ENCODE measurements around the gene CYP27A1. TPM values are rescaled to one million over a fixed set of nuclear protein-coding genes. Genes with fewer than 3 reads are reported as not detected.
"Not testable (repeated sequence)": the region's sequence is repeated elsewhere in the genome, so short reads cannot be mapped to it uniquely, and the experiment has no call there.

The CYP27A1 gene
- polyA plus RNA-seq, 1 donor, result 21.2 TPM

- DNase-seq (ENCODE audit: low read depth), result no peak
Measured at GRCh38 chr2:218831378-218831990, 49.5 kb downstream of the CYP27A1 start, which contains the start of gene PRKAG3. TSS of gene PRKAG3 (minus strand) at chr2:218831803.

DNA sequence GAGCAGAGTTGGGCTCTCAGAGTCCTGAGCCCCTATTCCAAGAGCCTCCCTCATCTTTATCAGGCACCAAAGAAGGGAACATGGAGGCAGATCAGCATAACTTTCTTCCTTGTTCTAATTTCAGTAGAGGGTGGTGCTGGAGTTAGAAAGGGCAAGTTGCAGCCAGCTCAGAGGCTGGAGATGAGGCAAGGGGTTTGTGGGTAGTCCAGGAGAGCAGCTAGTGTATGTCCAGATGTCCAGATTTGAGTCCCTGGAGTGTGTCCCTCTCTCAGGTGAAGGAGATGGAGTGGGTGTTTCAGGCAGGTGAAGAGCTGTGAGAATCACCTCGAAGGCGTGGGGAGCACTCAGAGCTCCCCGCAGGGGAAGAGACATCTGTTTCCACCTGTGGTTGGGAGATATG lies 50.1 kb downstream of the CYP27A1 start:
- no peak for DNase-seq (ENCODE audit: low read depth)

- no peak for DNase-seq (ENCODE audit: low read depth)
Measured at GRCh38 chr2:218832520-218832919, 50.6 kb downstream of the CYP27A1 start.

DNA sequence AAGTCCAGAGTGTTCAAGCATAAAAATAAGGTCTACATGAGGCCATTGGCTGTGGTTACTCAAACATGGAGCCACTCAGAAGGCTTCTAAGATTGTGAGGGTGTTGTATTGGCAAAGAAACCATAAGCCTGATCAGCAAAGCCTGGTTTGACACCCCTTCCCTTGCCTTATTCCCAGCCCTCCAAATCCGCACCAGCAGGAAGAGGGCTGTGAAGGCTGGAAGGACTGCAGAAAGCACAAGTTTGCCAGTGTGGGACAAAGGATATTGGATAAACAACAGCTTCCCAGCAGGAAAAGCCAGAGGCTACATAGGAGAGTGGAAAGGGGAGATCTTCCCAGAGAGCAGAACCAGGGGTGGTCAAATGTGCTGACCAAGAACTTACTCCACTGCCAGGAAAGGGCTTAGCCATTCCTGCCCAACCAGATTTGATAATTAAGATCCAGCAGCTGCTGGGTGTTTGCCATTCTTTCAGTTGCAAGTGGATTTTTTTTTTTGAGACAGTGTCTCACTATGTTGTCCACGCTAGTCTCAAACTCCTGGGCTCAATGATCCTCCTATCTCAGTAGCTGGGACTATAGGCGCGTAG lies 51.2 kb downstream of the CYP27A1 start:
- DNase-seq (ENCODE audit: low read depth), result no peak

GRCh38 chr2:218834685-218835084 lies 52.7 kb downstream of the CYP27A1 start:
- DNase-seq (ENCODE audit: low read depth), result no peak

DNA sequence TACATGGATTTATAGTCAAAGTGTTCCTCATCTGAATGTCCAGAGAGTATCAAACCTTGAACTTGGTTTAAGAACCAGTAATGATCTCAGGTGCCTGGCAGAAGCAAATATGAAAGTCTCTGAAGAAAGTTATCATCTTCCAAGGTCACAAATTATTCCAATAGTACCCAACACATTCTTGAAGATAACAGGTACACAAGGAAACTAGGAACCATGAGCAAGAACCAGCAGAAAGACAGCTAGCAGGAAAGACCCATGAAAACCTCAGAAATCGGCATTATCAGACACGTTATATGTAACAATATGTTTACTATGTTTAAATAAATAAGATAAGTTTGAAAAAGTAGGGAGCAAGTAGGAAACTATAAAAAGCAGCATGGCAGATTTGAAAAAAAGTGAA lies 55.5 kb downstream of the CYP27A1 start:
- DNase-seq (ENCODE audit: low read depth), result no peak

- no peak for DNase-seq (ENCODE audit: low read depth)
Measured at GRCh38 chr2:218839430-218839829, 57.5 kb downstream of the CYP27A1 start.

DNA sequence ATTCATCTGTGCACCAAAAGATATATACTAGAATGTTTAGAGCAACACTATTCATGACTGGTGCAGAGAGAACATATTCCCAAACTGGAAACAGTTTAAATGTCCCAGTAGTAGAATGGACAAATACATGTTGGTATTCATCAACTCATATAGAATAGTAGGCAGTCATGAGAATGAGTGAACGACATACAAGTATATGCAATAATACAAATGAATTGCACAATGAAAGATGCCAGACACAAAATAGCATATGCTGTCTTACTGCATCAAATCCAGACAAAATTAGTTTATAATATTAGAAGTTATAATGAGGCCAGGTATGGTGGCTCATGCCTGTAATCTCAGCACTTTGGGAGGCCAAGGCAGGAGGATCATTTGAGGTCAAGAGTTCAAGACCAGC lies 57.9 kb downstream of the CYP27A1 start:
- DNase-seq (ENCODE audit: low read depth), result no peak

DNA sequence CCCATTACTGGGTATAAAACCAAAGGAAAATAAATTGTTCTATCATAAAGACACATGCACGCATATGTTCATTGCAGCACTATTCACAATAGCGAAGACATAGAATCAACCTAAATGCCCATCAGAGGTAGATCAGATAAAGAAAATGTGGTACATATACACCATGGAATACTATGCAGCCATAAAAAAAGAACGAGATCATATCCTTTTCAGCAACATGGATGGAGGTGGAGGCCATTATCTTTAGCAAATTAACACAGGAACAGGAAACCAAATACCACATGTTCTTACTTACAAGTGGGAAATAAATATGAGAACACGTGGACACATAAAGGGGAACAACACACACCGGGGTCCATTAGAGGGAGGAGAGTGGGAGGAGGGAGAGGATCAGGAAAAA lies 62.4 kb downstream of the CYP27A1 start:
- DNase-seq (ENCODE audit: low read depth), result not testable (repeated sequence)

GRCh38 chr2:218846963-218847362 lies 65.0 kb downstream of the CYP27A1 start:
- not testable (repeated sequence) for DNase-seq (ENCODE audit: low read depth)

DNA sequence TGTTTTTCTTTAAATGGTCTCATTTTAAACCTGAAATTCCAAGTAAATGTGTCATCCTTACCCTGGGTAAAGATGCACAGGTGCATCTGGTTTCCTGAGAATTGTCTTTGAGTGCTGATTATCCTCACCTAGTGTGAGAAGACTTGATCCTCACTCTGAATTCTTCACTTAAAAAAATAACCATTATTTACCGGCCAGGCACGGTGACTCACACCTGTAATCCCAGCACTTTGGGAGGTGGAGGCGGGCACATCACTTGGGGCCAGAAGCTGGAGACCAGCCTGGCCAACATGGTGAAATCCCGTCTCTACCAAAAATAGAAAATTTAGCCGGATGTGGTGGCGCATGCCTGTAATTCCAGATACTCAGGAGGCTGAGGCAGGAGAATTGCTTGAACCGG lies 67.8 kb downstream of the CYP27A1 start:
- DNase-seq (ENCODE audit: low read depth), result no peak

- DNase-seq (ENCODE audit: low read depth), result no peak
Measured at GRCh38 chr2:218850796-218851195, 68.8 kb downstream of the CYP27A1 start.

DNA sequence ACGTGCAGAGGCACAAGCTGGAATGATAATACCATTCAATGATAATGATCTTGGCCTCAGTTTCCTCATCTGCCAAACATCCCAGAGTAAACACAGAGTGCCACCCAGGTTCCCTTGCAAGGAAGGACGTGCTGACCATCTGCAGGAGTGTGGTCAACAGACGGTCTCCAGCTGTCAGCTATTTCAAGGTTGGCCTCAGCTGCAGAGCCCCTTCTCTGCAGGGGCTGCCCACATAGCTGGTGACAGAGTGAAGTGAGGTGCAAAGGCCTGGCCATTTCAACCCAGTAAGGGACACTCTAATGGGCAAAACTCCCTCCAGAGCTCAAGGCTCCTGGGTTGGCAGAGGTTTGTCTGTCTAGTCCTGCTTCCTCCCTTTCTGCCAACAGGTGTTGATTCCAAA lies 69.3 kb downstream of the CYP27A1 start:
- DNase-seq (ENCODE audit: low read depth), result no peak

- DNase-seq (ENCODE audit: low read depth), result no peak
Measured at GRCh38 chr2:218852911-218853667, 71.1 kb downstream of the CYP27A1 start.

GRCh38 chr2:218853766-218854165 lies 71.8 kb downstream of the CYP27A1 start:
- DNase-seq (ENCODE audit: low read depth), result no peak

DNA sequence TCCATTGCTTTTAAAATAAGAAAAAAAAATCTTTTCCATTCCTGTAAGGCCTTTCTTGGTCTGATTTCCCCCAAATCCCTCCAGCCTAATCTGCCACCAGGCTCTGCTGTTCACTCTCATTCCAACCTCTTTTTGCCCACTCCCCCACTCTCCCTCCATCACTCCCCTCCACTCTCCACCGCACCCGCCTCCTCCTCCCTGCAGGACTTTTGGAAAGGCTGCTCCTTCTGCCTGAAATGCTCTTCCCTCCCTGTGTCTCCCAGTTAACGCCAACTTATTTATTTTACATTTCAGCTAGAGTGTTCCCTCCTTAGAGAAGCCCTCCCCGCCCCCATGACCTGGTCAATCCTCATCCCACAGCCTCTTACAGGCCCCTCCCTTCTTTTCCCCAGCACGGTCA lies 72.9 kb downstream of the CYP27A1 start:
- DNase-seq (ENCODE audit: low read depth), result no peak

- DNase-seq (ENCODE audit: low read depth), result no peak
Measured at GRCh38 chr2:218855305-218856166, 73.6 kb downstream of the CYP27A1 start.

GRCh38 chr2:218856167-218856895 lies 74.4 kb downstream of the CYP27A1 start:
- no peak for DNase-seq (ENCODE audit: low read depth)

DNA sequence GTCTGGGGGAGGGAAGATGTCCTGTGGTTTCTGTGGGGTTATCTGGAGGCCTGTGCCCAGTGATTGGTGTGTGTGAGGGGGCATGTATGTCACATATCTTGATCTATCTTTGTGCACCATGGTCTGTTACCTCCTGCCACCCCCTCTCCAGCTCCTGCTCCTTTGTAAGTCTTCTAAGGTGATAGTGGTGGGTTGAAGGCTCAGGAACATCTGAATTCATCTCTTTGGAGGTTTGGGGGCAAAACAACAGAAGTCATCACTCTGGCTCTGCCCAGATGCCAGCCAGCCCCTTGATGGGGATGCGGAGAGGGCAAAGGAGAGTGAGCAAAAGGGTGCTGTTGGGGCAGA lies 74.9 kb downstream of the CYP27A1 start:
- DNase-seq (ENCODE audit: low read depth), result no peak

- no peak for DNase-seq (ENCODE audit: low read depth)
Measured at GRCh38 chr2:218857371-218858137, 75.6 kb downstream of the CYP27A1 start.

DNA sequence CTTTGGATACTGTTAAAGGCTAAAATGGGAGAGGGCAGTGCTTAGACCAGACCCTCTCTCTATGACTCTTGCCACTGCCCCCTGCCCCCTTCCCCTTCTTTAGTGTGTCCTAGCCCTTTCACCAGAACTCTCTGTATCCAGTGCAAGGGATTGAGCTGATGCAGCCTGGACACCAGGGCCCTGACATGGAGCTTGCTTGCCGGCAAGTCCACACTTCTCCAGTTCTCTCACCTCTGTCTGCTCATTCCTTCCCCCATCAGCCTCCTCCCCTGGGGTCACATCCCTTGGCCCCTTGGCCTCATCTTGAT lies 76.1 kb downstream of the CYP27A1 start:
- no peak for DNase-seq (ENCODE audit: low read depth)
